DND-41 (cell line): ENCODE measurements around the gene CCK.

Source experiments
- ATAC-seq: fragments of 200-7000 bp; cut with Tn5 transposase; 3 replicates; pipeline ENCODE4 v1.9.1; 2021; ENCODE audit warnings: low read depth; ENCODE audit not compliant: insufficient read depth
- DNase-seq: peaks from one replicate; pipeline ENCODE4 v3.0.0-alpha.2; 2020
- H2AFZ ChIP-seq: 2 replicates; pipeline ENCODE4 v1.6.0; 2012; ENCODE audit warnings: low read depth, low read length
- H3K27ac ChIP-seq: 2 replicates; pipeline ENCODE4 v1.5.1; 2012; ENCODE audit warnings: low read length, inconsistent platforms
- H3K27me3 ChIP-seq: fragments of 200-600 bp; sonication (generic); 2 replicates; pipeline ENCODE4 v1.6.0; 2012; ENCODE audit warnings: low read length, mild to moderate bottlenecking, inconsistent platforms; ENCODE audit not compliant: insufficient read depth, poor library complexity
- H3K36me3 ChIP-seq: 2 replicates; pipeline ENCODE4 v1.5.1; 2012; ENCODE audit warnings: low read length, inconsistent platforms; ENCODE audit not compliant: insufficient read depth
- H3K4me1 ChIP-seq: 2 replicates; pipeline ENCODE4 v1.5.1; 2012; ENCODE audit warnings: mild to moderate bottlenecking, low read length; ENCODE audit not compliant: insufficient read depth
- H3K4me2 ChIP-seq: 2 replicates; pipeline ENCODE4 v1.6.0; 2012; ENCODE audit warnings: mild to moderate bottlenecking, moderate library complexity, low read length, inconsistent platforms; ENCODE audit not compliant: insufficient read depth
- H3K4me3 ChIP-seq, 2 experiments: fragments of 200-600 bp in 1 of 2; shearing (Covaris generic) in 1 of 2; 2 replicates each; pipeline ENCODE4 v1.5.1; 2012 to 2016; ENCODE audit warnings: inconsistent platforms in 2 of 2, low read length in 2 of 2, mild to moderate bottlenecking in 2 of 2, low read depth in 1 of 2, moderate library complexity in 1 of 2
- H3K79me2 ChIP-seq: 2 replicates; pipeline ENCODE4 v1.6.0; 2012; ENCODE audit warnings: low read length, inconsistent platforms; ENCODE audit not compliant: insufficient read depth
- H3K9ac ChIP-seq: 2 replicates; pipeline ENCODE4 v1.6.0; 2012; ENCODE audit warnings: low read depth, mild to moderate bottlenecking, inconsistent platforms, low read length, moderate library complexity
- H3K9me3 ChIP-seq: 2 replicates; pipeline ENCODE4 v1.5.1; 2012; ENCODE audit warnings: low read length, moderate library complexity, mild to moderate bottlenecking, inconsistent platforms; ENCODE audit not compliant: insufficient read depth, severe bottlenecking
- H4K20me1 ChIP-seq: 2 replicates; pipeline ENCODE4 v1.6.0; 2012; ENCODE audit warnings: low read length; ENCODE audit not compliant: insufficient read depth
- CTCF ChIP-seq: IDR thresholded peaks from 2 replicates; pipeline ENCODE4 v1.5.1; 2012; ENCODE audit warnings: borderline replicate concordance, low read length, moderate library complexity, mild to moderate bottlenecking; ENCODE audit not compliant: poor library complexity, severe bottlenecking; ENCODE audit errors: extremely low read depth
- EZH2 ChIP-seq: IDR thresholded peaks from 3 replicates; pipeline ENCODE4 v1.6.1; 2012; ENCODE audit warnings: borderline replicate concordance, low read depth, mild to moderate bottlenecking, moderate library complexity, low read length, inconsistent platforms; ENCODE audit not compliant: severe bottlenecking

Gene CCK

GRCh38 chr3:42226470-42227425 lies 39.2 kb downstream of the CCK start:
- Histone ChIP-seq H3K79me2 (no peaks in the 10 kb centered on the region), H3K4me2 (no peak overlapping the region), H3K4me3 (no peak overlapping the region), H3K9ac (no peak overlapping the region), H2AFZ (no peak overlapping the region), H3K36me3 (peaks cover 18% of the 10 kb centered on the region), H3K9me3 (no peaks in the 10 kb centered on the region), H3K27ac (no peak overlapping the region), H4K20me1 (no peaks in the 10 kb centered on the region), H3K27me3 (no peaks in the 10 kb centered on the region), H3K4me1 (no peaks in the 10 kb centered on the region)
- DNase-seq (no peak), ATAC-seq (no peak)
- TF ChIP-seq EZH2: no peak
- no peak for TF ChIP-seq CTCF

GRCh38 chr3:42225486-42226363 lies 40.3 kb downstream of the CCK start:
- no peak overlapping the region for H3K4me2 ChIP-seq

GRCh38 chr3:42224658-42225421 lies 41.1 kb downstream of the CCK start:
- H3K27me3 ChIP-seq: no peaks in the 10 kb centered on the region
- H3K9me3 ChIP-seq: no peaks in the 10 kb centered on the region
- DNase-seq (no peak), ATAC-seq (no peak)
- H3K4me2 ChIP-seq: no peak overlapping the region
- H3K27ac ChIP-seq: no peak overlapping the region
- H3K4me3 ChIP-seq: no peak overlapping the region
- TF ChIP-seq EZH2: no peak
- no peak for TF ChIP-seq CTCF
- H3K79me2 ChIP-seq: no peaks in the 10 kb centered on the region
- H3K4me1 ChIP-seq: no peaks in the 10 kb centered on the region
- no peaks in the 10 kb centered on the region for H4K20me1 ChIP-seq
- peaks cover 18% of the 10 kb centered on the region for H3K36me3 ChIP-seq
- H2AFZ ChIP-seq: no peak overlapping the region
- H3K9ac ChIP-seq: no peak overlapping the region

More at GRCh38 chr3:42225486-42226363, 40.3 kb downstream of the CCK start:
- Histone ChIP-seq H2AFZ (no peak overlapping the region), H3K9me3 (no peaks in the 10 kb centered on the region), H3K4me1 (no peaks in the 10 kb centered on the region), H3K9ac (no peak overlapping the region), H3K27me3 (no peaks in the 10 kb centered on the region), H3K4me3 (no peak overlapping the region), H3K36me3 (peaks cover 18% of the 10 kb centered on the region), H3K27ac (no peak overlapping the region), H4K20me1 (no peaks in the 10 kb centered on the region), H3K79me2 (no peaks in the 10 kb centered on the region)
- DNase-seq (no peak), ATAC-seq (no peak)
- TF ChIP-seq EZH2: no peak
- TF ChIP-seq CTCF: no peak
